H1 (cell line): ENCODE data around the gene BCKDHB. TPM values are rescaled to one million over a fixed set of nuclear protein-coding genes. Genes with fewer than 3 reads are reported as not detected.

Experiments
- EGR1 ChIP-seq: IDR thresholded peaks from 2 replicates; pipeline ENCODE4 v1.6.1; 2011; ENCODE audit warnings: low read depth, low read length, borderline replicate concordance
- polyA plus RNA-seq, 7 experiments: library from polyadenylated mRNA; depleted of rRNA in 3 of 7; stranded (reverse) in 5 of 7; unstranded in 2 of 7; fragments of >200 nt in 5 of 7; fragments of 200-250 nt in 2 of 7; gene quantifications; 1 replicate in 5 of 7; 2 replicates in 1 of 7; 4 replicates in 1 of 7; pipeline versions ENCODE4 v1.2.1 to v1.2.3, GENCODE V29; 2011 to 2013; ENCODE audit warnings: missing spikeins in 2 of 7, mixed read lengths in 2 of 7
- total RNA-seq: library from RNA; stranded (reverse); fragmentation: NEBNext Ultra II Directional; extraction: Animal tissue kit (Norgen Biotek cat#: 25700); gene quantifications from 2 replicates; pipeline ENCODE4 v1.2.1, GENCODE V29; 2021
- TF ChIP-seq, protein P1 (sequence below): fragments of 300-600 bp; sonication (generic); IDR thresholded peaks from 2 replicates; pipeline ENCODE4 v1.7.1; 2012; ENCODE audit warnings: low read length, moderate library complexity, mild to moderate bottlenecking, inconsistent platforms; ENCODE audit not compliant: insufficient replicate concordance

BCKDHB gene
- total and polyA plus RNA-seq, 2 of the 8 experiments (the other 6 are each of a cell fraction or from before 2014, with no cell fraction given) = 22.1 to 30.8 TPM

GRCh38 chr6:80126657-80127345 is 20.3 kb downstream of the BCKDHB start (continued):
- TF ChIP-seq, protein P1, sequence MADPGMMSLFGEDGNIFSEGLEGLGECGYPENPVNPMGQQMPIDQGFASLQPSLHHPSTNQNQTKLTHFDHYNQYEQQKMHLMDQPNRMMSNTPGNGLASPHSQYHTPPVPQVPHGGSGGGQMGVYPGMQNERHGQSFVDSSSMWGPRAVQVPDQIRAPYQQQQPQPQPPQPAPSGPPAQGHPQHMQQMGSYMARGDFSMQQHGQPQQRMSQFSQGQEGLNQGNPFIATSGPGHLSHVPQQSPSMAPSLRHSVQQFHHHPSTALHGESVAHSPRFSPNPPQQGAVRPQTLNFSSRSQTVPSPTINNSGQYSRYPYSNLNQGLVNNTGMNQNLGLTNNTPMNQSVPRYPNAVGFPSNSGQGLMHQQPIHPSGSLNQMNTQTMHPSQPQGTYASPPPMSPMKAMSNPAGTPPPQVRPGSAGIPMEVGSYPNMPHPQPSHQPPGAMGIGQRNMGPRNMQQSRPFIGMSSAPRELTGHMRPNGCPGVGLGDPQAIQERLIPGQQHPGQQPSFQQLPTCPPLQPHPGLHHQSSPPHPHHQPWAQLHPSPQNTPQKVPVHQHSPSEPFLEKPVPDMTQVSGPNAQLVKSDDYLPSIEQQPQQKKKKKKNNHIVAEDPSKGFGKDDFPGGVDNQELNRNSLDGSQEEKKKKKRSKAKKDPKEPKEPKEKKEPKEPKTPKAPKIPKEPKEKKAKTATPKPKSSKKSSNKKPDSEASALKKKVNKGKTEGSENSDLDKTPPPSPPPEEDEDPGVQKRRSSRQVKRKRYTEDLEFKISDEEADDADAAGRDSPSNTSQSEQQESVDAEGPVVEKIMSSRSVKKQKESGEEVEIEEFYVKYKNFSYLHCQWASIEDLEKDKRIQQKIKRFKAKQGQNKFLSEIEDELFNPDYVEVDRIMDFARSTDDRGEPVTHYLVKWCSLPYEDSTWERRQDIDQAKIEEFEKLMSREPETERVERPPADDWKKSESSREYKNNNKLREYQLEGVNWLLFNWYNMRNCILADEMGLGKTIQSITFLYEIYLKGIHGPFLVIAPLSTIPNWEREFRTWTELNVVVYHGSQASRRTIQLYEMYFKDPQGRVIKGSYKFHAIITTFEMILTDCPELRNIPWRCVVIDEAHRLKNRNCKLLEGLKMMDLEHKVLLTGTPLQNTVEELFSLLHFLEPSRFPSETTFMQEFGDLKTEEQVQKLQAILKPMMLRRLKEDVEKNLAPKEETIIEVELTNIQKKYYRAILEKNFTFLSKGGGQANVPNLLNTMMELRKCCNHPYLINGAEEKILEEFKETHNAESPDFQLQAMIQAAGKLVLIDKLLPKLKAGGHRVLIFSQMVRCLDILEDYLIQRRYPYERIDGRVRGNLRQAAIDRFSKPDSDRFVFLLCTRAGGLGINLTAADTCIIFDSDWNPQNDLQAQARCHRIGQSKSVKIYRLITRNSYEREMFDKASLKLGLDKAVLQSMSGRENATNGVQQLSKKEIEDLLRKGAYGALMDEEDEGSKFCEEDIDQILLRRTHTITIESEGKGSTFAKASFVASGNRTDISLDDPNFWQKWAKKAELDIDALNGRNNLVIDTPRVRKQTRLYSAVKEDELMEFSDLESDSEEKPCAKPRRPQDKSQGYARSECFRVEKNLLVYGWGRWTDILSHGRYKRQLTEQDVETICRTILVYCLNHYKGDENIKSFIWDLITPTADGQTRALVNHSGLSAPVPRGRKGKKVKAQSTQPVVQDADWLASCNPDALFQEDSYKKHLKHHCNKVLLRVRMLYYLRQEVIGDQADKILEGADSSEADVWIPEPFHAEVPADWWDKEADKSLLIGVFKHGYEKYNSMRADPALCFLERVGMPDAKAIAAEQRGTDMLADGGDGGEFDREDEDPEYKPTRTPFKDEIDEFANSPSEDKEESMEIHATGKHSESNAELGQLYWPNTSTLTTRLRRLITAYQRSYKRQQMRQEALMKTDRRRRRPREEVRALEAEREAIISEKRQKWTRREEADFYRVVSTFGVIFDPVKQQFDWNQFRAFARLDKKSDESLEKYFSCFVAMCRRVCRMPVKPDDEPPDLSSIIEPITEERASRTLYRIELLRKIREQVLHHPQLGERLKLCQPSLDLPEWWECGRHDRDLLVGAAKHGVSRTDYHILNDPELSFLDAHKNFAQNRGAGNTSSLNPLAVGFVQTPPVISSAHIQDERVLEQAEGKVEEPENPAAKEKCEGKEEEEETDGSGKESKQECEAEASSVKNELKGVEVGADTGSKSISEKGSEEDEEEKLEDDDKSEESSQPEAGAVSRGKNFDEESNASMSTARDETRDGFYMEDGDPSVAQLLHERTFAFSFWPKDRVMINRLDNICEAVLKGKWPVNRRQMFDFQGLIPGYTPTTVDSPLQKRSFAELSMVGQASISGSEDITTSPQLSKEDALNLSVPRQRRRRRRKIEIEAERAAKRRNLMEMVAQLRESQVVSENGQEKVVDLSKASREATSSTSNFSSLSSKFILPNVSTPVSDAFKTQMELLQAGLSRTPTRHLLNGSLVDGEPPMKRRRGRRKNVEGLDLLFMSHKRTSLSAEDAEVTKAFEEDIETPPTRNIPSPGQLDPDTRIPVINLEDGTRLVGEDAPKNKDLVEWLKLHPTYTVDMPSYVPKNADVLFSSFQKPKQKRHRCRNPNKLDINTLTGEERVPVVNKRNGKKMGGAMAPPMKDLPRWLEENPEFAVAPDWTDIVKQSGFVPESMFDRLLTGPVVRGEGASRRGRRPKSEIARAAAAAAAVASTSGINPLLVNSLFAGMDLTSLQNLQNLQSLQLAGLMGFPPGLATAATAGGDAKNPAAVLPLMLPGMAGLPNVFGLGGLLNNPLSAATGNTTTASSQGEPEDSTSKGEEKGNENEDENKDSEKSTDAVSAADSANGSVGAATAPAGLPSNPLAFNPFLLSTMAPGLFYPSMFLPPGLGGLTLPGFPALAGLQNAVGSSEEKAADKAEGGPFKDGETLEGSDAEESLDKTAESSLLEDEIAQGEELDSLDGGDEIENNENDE = no peak
- no peak for TF ChIP-seq EGR1
